Measurements from ENCODE around the gene EP400.

The EP400 gene

GRCh38 chr12:132068250-132068649, 118.5 kb downstream of the EP400 start:
- Histone ChIP-seq H3K36me3 (ENCODE audit: control insufficient read depth in 5 of 5, insufficient read depth in 5 of 5, low read length in 5 of 5) (peaks cover 2 to 89% (median 76%) of the 10 kb centered on the region in 5 donors), H3K4me3 (ENCODE audit: low read depth in 1 of 5, low read length in 5 of 5) (no peak overlapping the region), H3K9me3 (ENCODE audit: control insufficient read depth in 5 of 5, low read length in 5 of 5) (no peaks in the 10 kb centered on the region)

GRCh38 chr12:132069336-132069985, 119.7 kb downstream of the EP400 start:
- H3K4me3 ChIP-seq (ENCODE audit: low read depth in 1 of 5, low read length in 5 of 5), result no peak overlapping the region
- no peak overlapping the region for H3K9ac ChIP-seq (ENCODE audit: low read length in 5 of 5)
- H3K27ac ChIP-seq (ENCODE audit: low read depth, low read length), result no peak overlapping the region
- peaks cover 2 to 83% (median 70%) of the 10 kb centered on the region in 5 donors for H3K36me3 ChIP-seq (ENCODE audit: control insufficient read depth in 5 of 5, insufficient read depth in 5 of 5, low read length in 5 of 5)
- no peaks in the 10 kb centered on the region for H3K27me3 ChIP-seq (ENCODE audit: control insufficient read depth in 5 of 5, insufficient read depth in 4 of 5, low read length in 5 of 5)
- no peaks in the 10 kb centered on the region for H3K4me1 ChIP-seq (ENCODE audit: control insufficient read depth in 5 of 5, insufficient read depth in 5 of 5, low read length in 5 of 5)
- H3K9me3 ChIP-seq (ENCODE audit: control insufficient read depth in 5 of 5, low read length in 5 of 5), result no peaks in the 10 kb centered on the region

More at GRCh38 chr12:132068250-132068649, 118.5 kb downstream of the EP400 start:
- no peak overlapping the region for H3K27ac ChIP-seq (ENCODE audit: low read depth, low read length)
- no peaks in the 10 kb centered on the region for H3K27me3 ChIP-seq (ENCODE audit: control insufficient read depth in 5 of 5, insufficient read depth in 4 of 5, low read length in 5 of 5)
- H3K4me1 ChIP-seq (ENCODE audit: control insufficient read depth in 5 of 5, insufficient read depth in 5 of 5, low read length in 5 of 5), result no peaks in the 10 kb centered on the region
- no peak overlapping the region for H3K9ac ChIP-seq (ENCODE audit: low read length in 5 of 5)

- Histone ChIP-seq H3K36me3 (ENCODE audit: control insufficient read depth in 5 of 5, insufficient read depth in 5 of 5, low read length in 5 of 5) (peaks cover 2 to 83% (median 69%) of the 10 kb centered on the region in 5 donors), H3K9ac (ENCODE audit: low read length in 5 of 5) (no peak overlapping the region), H3K9me3 (ENCODE audit: control insufficient read depth in 5 of 5, low read length in 5 of 5) (no peaks in the 10 kb centered on the region), H3K4me3 (ENCODE audit: low read depth in 1 of 5, low read length in 5 of 5) (no peak overlapping the region), H3K27me3 (ENCODE audit: control insufficient read depth in 5 of 5, insufficient read depth in 4 of 5, low read length in 5 of 5) (no peaks in the 10 kb centered on the region), H3K27ac (ENCODE audit: low read depth, low read length) (no peak overlapping the region), H3K4me1 (ENCODE audit: control insufficient read depth in 5 of 5, insufficient read depth in 5 of 5, low read length in 5 of 5) (no peaks in the 10 kb centered on the region)
These were observed 120.6 kb downstream of the EP400 start for GRCh38 chr12:132070298-132070697.

- H3K27ac ChIP-seq (ENCODE audit: low read depth, low read length), result no peak overlapping the region
- H3K36me3 ChIP-seq (ENCODE audit: control insufficient read depth in 5 of 5, insufficient read depth in 5 of 5, low read length in 5 of 5), result peaks cover 0 to 84% (median 72%) of the 10 kb centered on the region in 5 donors
- H3K4me3 ChIP-seq (ENCODE audit: low read depth in 1 of 5, low read length in 5 of 5), result no peak overlapping the region
These were observed 121.5 kb downstream of the EP400 start for GRCh38 chr12:132071040-132071810.

GRCh38 chr12:132071830-132072384, 122.2 kb downstream of the EP400 start:
- Histone ChIP-seq H3K9me3 (ENCODE audit: control insufficient read depth in 5 of 5, low read length in 5 of 5) (no peaks in the 10 kb centered on the region), H3K4me1 (ENCODE audit: control insufficient read depth in 5 of 5, insufficient read depth in 5 of 5, low read length in 5 of 5) (no peaks in the 10 kb centered on the region), H3K27me3 (ENCODE audit: control insufficient read depth in 5 of 5, insufficient read depth in 4 of 5, low read length in 5 of 5) (no peaks in the 10 kb centered on the region), H3K27ac (ENCODE audit: low read depth, low read length) (no peak overlapping the region), H3K9ac (ENCODE audit: low read length in 5 of 5) (no peak overlapping the region), H3K36me3 (ENCODE audit: control insufficient read depth in 5 of 5, insufficient read depth in 5 of 5, low read length in 5 of 5) (peaks cover under 1 to 84% (median 73%) of the 10 kb centered on the region in 5 donors), H3K4me3 (ENCODE audit: low read depth in 1 of 5, low read length in 5 of 5) (no peak overlapping the region)

More at GRCh38 chr12:132071040-132071810, 121.5 kb downstream of the EP400 start:
- H3K4me1 ChIP-seq (ENCODE audit: control insufficient read depth in 5 of 5, insufficient read depth in 5 of 5, low read length in 5 of 5), result no peaks in the 10 kb centered on the region
- H3K27me3 ChIP-seq (ENCODE audit: control insufficient read depth in 5 of 5, insufficient read depth in 4 of 5, low read length in 5 of 5), result no peaks in the 10 kb centered on the region
- no peaks in the 10 kb centered on the region for H3K9me3 ChIP-seq (ENCODE audit: control insufficient read depth in 5 of 5, low read length in 5 of 5)
- H3K9ac ChIP-seq (ENCODE audit: low read length in 5 of 5), result no peak overlapping the region

- Histone ChIP-seq H3K4me1 (ENCODE audit: control insufficient read depth in 5 of 5, insufficient read depth in 5 of 5, low read length in 5 of 5) (peaks cover 0 to 11% (median 0%) of the 10 kb centered on the region in 5 donors), H3K36me3 (ENCODE audit: control insufficient read depth in 5 of 5, insufficient read depth in 5 of 5, low read length in 5 of 5) (peaks cover 3 to 79% (median 67%) of the 10 kb centered on the region in 5 donors), H3K27me3 (ENCODE audit: control insufficient read depth in 5 of 5, insufficient read depth in 4 of 5, low read length in 5 of 5) (no peaks in the 10 kb centered on the region), H3K4me3 (ENCODE audit: low read depth in 1 of 5, low read length in 5 of 5) (no peak overlapping the region), H3K27ac (ENCODE audit: low read depth, low read length) (no peak overlapping the region), H3K9ac (ENCODE audit: low read length in 5 of 5) (no peak overlapping the region), H3K9me3 (ENCODE audit: control insufficient read depth in 5 of 5, low read length in 5 of 5) (no peaks in the 10 kb centered on the region)
These were observed 124.5 kb downstream of the EP400 start for GRCh38 chr12:132074216-132074615.

- no peaks in the 10 kb centered on the region for H3K27me3 ChIP-seq (ENCODE audit: control insufficient read depth in 5 of 5, insufficient read depth in 4 of 5, low read length in 5 of 5)
- peaks cover 0 to 13% (median 0%) of the 10 kb centered on the region in 5 donors for H3K4me1 ChIP-seq (ENCODE audit: control insufficient read depth in 5 of 5, insufficient read depth in 5 of 5, low read length in 5 of 5)
- no peaks in the 10 kb centered on the region for H3K9me3 ChIP-seq (ENCODE audit: control insufficient read depth in 5 of 5, low read length in 5 of 5)
- H3K27ac ChIP-seq (ENCODE audit: low read depth, low read length), result no peak overlapping the region
- no peak overlapping the region for H3K9ac ChIP-seq (ENCODE audit: low read length in 5 of 5)
- no peak overlapping the region for H3K4me3 ChIP-seq (ENCODE audit: low read depth in 1 of 5, low read length in 5 of 5)
- H3K36me3 ChIP-seq (ENCODE audit: control insufficient read depth in 5 of 5, insufficient read depth in 5 of 5, low read length in 5 of 5), result peaks cover 3 to 69% (median 60%) of the 10 kb centered on the region in 5 donors
These were observed 125.4 kb downstream of the EP400 start for GRCh38 chr12:132075026-132075713.

- Histone ChIP-seq H3K27me3 (ENCODE audit: control insufficient read depth in 5 of 5, insufficient read depth in 4 of 5, low read length in 5 of 5) (no peaks in the 10 kb centered on the region), H3K27ac (ENCODE audit: low read depth, low read length) (no peak overlapping the region), H3K9me3 (ENCODE audit: control insufficient read depth in 5 of 5, low read length in 5 of 5) (no peaks in the 10 kb centered on the region), H3K4me1 (ENCODE audit: control insufficient read depth in 5 of 5, insufficient read depth in 5 of 5, low read length in 5 of 5) (peaks cover 0 to 16% (median 0%) of the 10 kb centered on the region in 5 donors), H3K36me3 (ENCODE audit: control insufficient read depth in 5 of 5, insufficient read depth in 5 of 5, low read length in 5 of 5) (peaks cover 3 to 71% (median 58%) of the 10 kb centered on the region in 5 donors), H3K9ac (ENCODE audit: low read length in 5 of 5) (no peak overlapping the region), H3K4me3 (ENCODE audit: low read depth in 1 of 5, low read length in 5 of 5) (no peak overlapping the region)
These were observed 126.2 kb downstream of the EP400 start for GRCh38 chr12:132075714-132076553.

GRCh38 chr12:132076711-132077110, 127.0 kb downstream of the EP400 start:
- H3K36me3 ChIP-seq (ENCODE audit: control insufficient read depth in 5 of 5, insufficient read depth in 5 of 5, low read length in 5 of 5), result peaks cover 3 to 67% (median 57%) of the 10 kb centered on the region in 5 donors
- H3K9me3 ChIP-seq (ENCODE audit: control insufficient read depth in 5 of 5, low read length in 5 of 5), result no peaks in the 10 kb centered on the region
- no peak overlapping the region for H3K4me3 ChIP-seq (ENCODE audit: low read depth in 1 of 5, low read length in 5 of 5)
- H3K9ac ChIP-seq (ENCODE audit: low read length in 5 of 5), result no peak overlapping the region
- H3K4me1 ChIP-seq (ENCODE audit: control insufficient read depth in 5 of 5, insufficient read depth in 5 of 5, low read length in 5 of 5), result peaks cover 0 to 17% (median 0%) of the 10 kb centered on the region in 5 donors
- no peaks in the 10 kb centered on the region for H3K27me3 ChIP-seq (ENCODE audit: control insufficient read depth in 5 of 5, insufficient read depth in 4 of 5, low read length in 5 of 5)
- H3K27ac ChIP-seq (ENCODE audit: low read depth, low read length), result no peak overlapping the region
